Measurements from ENCODE around the gene TPRG1L. TPM values are rescaled to one million over a fixed set of nuclear protein-coding genes. Genes with fewer than 3 reads are reported as not detected.

The TPRG1L gene
- total and polyA plus RNA-seq, 2 of the 4 experiments (the other 2 are of a cell fraction), result 25.3 to 39.5 TPM

GRCh38 chr1:3630161-3630611 is 5.4 kb downstream of the TPRG1L start:
- dilution Hi-C loops (cut with HindIII; ENCODE audit: low sequenced_read_pairs, unreplicated experiment) (no loop called here), intact Hi-C loops (cut with micrococcal nuclease) (no loop called here)

More at GRCh38 chr1:3630161-3630611, 5.4 kb downstream of the TPRG1L start:
- no peak overlapping the region for H2BK5ac ChIP-seq (ENCODE audit: low read depth, low read length, poor library complexity, severe bottlenecking)
- H4K5ac ChIP-seq (ENCODE audit: low read depth, low read length), result no peak overlapping the region
- POLR2A ChIA-PET (ENCODE audit: unreplicated experiment), result interaction anchor here (0.6 kb wide), 1 partner anchor 117 kb away, joined by 10 read pairs; no protein-coding TSS in a partner anchor
- H3K36me3 ChIP-seq (ENCODE audit: control insufficient read depth, insufficient read depth, low read length), result peaks cover 62% of the 10 kb centered on the region
- H2AK9ac ChIP-seq (replicated peaks; ENCODE audit: low read depth, low read length, poor library complexity), result peak overlapping the region; percentile 36
- ATAC-seq (ENCODE audit: low read depth), result no peak
- H4K91ac ChIP-seq (ENCODE audit: insufficient read depth, low read depth, low read length), result no peak overlapping the region
- no peak overlapping the region for H3K14ac ChIP-seq (replicated peaks; ENCODE audit: low read depth, low read length)
- no peak overlapping the region for H2AFZ ChIP-seq (replicated peaks; ENCODE audit: low read length, poor library complexity)
- H3K27ac ChIP-seq (ENCODE audit: insufficient read depth, low read length), result no peak overlapping the region
- H3K9me3 ChIP-seq (ENCODE audit: control insufficient read depth, insufficient read depth, low read length), result no peaks in the 10 kb centered on the region
- H3K18ac ChIP-seq (ENCODE audit: low read depth, low read length), result no peak overlapping the region
- no peak overlapping the region for H3K4me3 ChIP-seq (ENCODE audit: insufficient read depth, low read depth, low read length)
- no peak overlapping the region for H3K56ac ChIP-seq (ENCODE audit: extremely low read depth, insufficient read depth, low read length)
- no peak overlapping the region for H3K4me2 ChIP-seq (ENCODE audit: low read depth, low read length)
- CTCF ChIA-PET, result interaction anchor here (1.0 to 1.8 kb wide), 3 partner anchors 9 to 185 kb away, joined by 4 to 6 read pairs (median 5); no protein-coding TSS in a partner anchor
- no peak overlapping the region for H3K4ac ChIP-seq (ENCODE audit: low read depth, low read length)
- no peak overlapping the region for H4K8ac ChIP-seq (ENCODE audit: low read depth in 2 of 2, low read length in 2 of 2)
- peaks cover 2% of the 10 kb centered on the region; the same call in 1 of the 2 replicates for H3K4me1 ChIP-seq (ENCODE audit: control insufficient read depth, insufficient read depth, low read length)
- H3K27me3 ChIP-seq (ENCODE audit: control insufficient read depth, insufficient read depth, low read length), result no peaks in the 10 kb centered on the region
- BruUV-seq (replicated peaks), result no TSS peak
- no peak overlapping the region for H2BK20ac ChIP-seq (ENCODE audit: low read depth, low read length)
- H4K20me1 ChIP-seq (ENCODE audit: insufficient read depth, low read length), result no peaks in the 10 kb centered on the region; the same call in 1 of the 2 replicates
- no peak for DNase-seq
- in situ Hi-C loops (cut with MboI; ENCODE audit: low sequenced_read_pairs), result no loop called here
- no peak for TF ChIP-seq MAZ (IDR thresholded peaks at IDR 0.05; ENCODE audit: borderline replicate concordance, low read depth, low read length)
- no peak for TF ChIP-seq MXI1 (IDR thresholded peaks at IDR 0.05; ENCODE audit: borderline replicate concordance, low read depth, low read length)
- no peak for TF ChIP-seq RCOR1 (IDR thresholded peaks at IDR 0.05; ENCODE audit: insufficient replicate concordance, low read length)
- TF ChIP-seq BHLHE40 (IDR thresholded peaks at IDR 0.05; ENCODE audit: low read depth, low read length), result no peak
- TF ChIP-seq CHD1 (IDR thresholded peaks at IDR 0.05; ENCODE audit: low read depth, low read length), result no peak
- no peak for TF ChIP-seq USF2 (IDR thresholded peaks at IDR 0.05; ENCODE audit: low read depth, low read length)
- TF ChIP-seq, protein P1, sequence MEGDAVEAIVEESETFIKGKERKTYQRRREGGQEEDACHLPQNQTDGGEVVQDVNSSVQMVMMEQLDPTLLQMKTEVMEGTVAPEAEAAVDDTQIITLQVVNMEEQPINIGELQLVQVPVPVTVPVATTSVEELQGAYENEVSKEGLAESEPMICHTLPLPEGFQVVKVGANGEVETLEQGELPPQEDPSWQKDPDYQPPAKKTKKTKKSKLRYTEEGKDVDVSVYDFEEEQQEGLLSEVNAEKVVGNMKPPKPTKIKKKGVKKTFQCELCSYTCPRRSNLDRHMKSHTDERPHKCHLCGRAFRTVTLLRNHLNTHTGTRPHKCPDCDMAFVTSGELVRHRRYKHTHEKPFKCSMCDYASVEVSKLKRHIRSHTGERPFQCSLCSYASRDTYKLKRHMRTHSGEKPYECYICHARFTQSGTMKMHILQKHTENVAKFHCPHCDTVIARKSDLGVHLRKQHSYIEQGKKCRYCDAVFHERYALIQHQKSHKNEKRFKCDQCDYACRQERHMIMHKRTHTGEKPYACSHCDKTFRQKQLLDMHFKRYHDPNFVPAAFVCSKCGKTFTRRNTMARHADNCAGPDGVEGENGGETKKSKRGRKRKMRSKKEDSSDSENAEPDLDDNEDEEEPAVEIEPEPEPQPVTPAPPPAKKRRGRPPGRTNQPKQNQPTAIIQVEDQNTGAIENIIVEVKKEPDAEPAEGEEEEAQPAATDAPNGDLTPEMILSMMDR (conservative IDR thresholded peaks at IDR 0.05; ENCODE audit: low read depth, low read length), result no peak
- TF ChIP-seq NFE2L2 (IDR thresholded peaks at IDR 0.05; ENCODE audit: low read depth, low read length), result no peak
- no peak for TF ChIP-seq ELK1 (IDR thresholded peaks at IDR 0.05; ENCODE audit: borderline replicate concordance, low read depth, low read length)
- TF ChIP-seq FOS (IDR thresholded peaks at IDR 0.05; ENCODE audit: low read depth, low read length), result no peak
- TF ChIP-seq CEBPB (IDR thresholded peaks at IDR 0.05; ENCODE audit: low read depth, low read length), result no peak
- no peak for TF ChIP-seq RFX5 (IDR thresholded peaks at IDR 0.05; ENCODE audit: low read depth, low read length)
- no peak for TF ChIP-seq SMC3 (IDR thresholded peaks at IDR 0.05; ENCODE audit: low read depth, low read length)
- no peak for TF ChIP-seq POLR2A (IDR thresholded peaks at IDR 0.05; ENCODE audit: low read depth, low read length)
- TF ChIP-seq MAFK (IDR thresholded peaks at IDR 0.05; ENCODE audit: low read depth, low read length), result no peak
- TF ChIP-seq RAD21 (IDR thresholded peaks at IDR 0.05; ENCODE audit: low read length), result no peak
- WGBS, 2 experiments (ENCODE audit: extremely low coverage in 2 of 2, insufficient read length in 1 of 2), result no CpG with 5 or more reads among the region's 11 CpGs
- no peak overlapping the region for H2BK120ac ChIP-seq (ENCODE audit: low read depth, low read length)
- H3K79me1 ChIP-seq (ENCODE audit: low read depth in 1 of 2, low read length in 2 of 2), result peaks cover 5 to 7% of the 10 kb centered on the region in 2 experiments; a peak in 1 of 4 replicates
- H3K9ac ChIP-seq (ENCODE audit: low read depth, low read length), result no peak overlapping the region
- H2BK15ac ChIP-seq (ENCODE audit: low read depth, low read length), result no peak overlapping the region
- no peak overlapping the region for H3K23ac ChIP-seq (ENCODE audit: low read depth, low read length)
- no peaks in the 10 kb centered on the region for H3K9me1 ChIP-seq (ENCODE audit: insufficient read depth, low read length)
- H2AK5ac ChIP-seq (ENCODE audit: low read depth, low read length), result no peak overlapping the region

Measured in IMR-90 (cell line).